Measurements from ENCODE around the gene GGT6.

DNA sequence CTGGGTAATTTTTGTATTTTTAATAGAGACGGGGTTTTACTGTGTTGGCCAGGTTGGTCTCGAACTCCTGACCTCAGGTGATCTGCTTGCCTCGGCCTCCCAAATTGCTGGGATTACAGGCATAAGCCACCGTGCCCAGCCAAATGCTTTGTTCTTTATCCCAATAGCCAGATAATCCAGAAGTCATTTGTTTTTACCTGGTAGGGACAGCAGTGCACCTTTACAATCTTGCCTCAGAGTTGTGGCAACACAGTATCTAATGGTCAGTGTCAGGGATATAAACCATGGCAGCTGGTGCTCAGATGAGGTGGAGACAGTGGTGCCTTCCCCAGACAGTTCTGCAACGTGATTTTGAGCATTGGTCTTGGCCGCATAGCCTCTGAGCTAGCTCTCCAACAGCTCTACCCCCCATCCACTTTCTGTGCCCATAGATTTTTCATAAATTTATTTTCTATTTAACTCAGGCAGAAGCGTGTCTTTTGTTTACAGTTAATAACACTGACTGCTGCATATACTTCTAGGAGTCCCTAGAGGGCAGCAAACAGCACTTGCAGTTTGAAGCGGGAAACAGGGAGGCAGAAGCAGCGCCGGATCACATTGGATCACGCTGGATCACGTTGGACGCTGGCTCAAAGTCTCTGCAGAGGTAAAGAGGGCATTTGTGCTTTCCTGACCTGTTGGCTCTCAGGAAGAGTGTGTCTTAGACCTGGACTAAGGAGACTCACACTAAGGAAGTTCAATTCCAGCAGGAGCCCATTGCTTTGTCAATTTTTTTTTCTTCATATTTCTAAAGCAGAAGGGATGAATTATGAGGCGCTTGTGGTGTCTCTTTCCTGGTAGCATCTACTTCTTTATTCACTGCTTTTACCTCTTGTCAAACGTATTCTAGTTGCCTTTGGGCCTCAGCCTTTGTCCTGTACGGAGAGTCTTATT lies 5.1 kb upstream of the GGT6 start:
- TF ChIP-seq EZH2 (IDR thresholded peaks at IDR 0.05; ENCODE audit: low read length, unreplicated experiment), result no peak
- peak; percentile 75 for TF ChIP-seq CTCF (conservative IDR thresholded peaks at IDR 0.05; ENCODE audit: low read depth, low read length)

Measured in PC-3 (cell line).